Neural cell (in vitro differentiated cells): Measurements from ENCODE around the gene TSEN34. TPM values are rescaled to one million over a fixed set of nuclear protein-coding genes. Genes with fewer than 3 reads are reported as not detected.

Experiments used
- H2AFZ ChIP-seq: fragments of 200-600, 300-800 bp; sonication (generic), shearing (Covaris generic); 2 replicates; pipeline ENCODE4 v1.6.0; 2014; ENCODE audit warnings: low read depth, mild to moderate bottlenecking, antibody characterized with exemption, low read length, moderate library complexity
- H3F3A ChIP-seq: fragments of 200-600 bp; shearing (Covaris generic); 2 replicates; pipeline ENCODE4 v1.6.1; 2016; ENCODE audit warnings: mild to moderate bottlenecking, moderate library complexity, mixed read lengths, antibody characterized with exemption, low read length; ENCODE audit not compliant: insufficient read depth, poor library complexity, severe bottlenecking
- H3K27ac ChIP-seq: fragments of 200-600, 300-800 bp; sonication (generic), shearing (Covaris generic); 2 replicates; pipeline ENCODE4 v1.5.1; 2014; ENCODE audit warnings: mild to moderate bottlenecking, low read length, moderate library complexity
- H3K27me3 ChIP-seq: fragments of 300-800, 200-600 bp; sonication (generic), shearing (Covaris generic); 2 replicates; pipeline ENCODE4 v1.6.0; 2014; ENCODE audit warnings: mild to moderate bottlenecking, low read depth, low read length, moderate library complexity; ENCODE audit not compliant: insufficient read depth
- H3K36me3 ChIP-seq: fragments of 300-800, 200-600 bp; sonication (generic), shearing (Covaris generic); 2 replicates; pipeline ENCODE4 v1.5.1; 2014; ENCODE audit warnings: mild to moderate bottlenecking, antibody characterized with exemption, low read length, moderate library complexity; ENCODE audit not compliant: insufficient read depth
- H3K4me2 ChIP-seq: fragments of 300-800, 200-600 bp; sonication (generic), shearing (Covaris generic); 2 replicates; pipeline ENCODE4 v1.6.0; 2014; ENCODE audit warnings: mild to moderate bottlenecking, low read length
- H3K4me3 ChIP-seq: fragments of 300-800, 200-600 bp; sonication (generic), shearing (Covaris generic); 2 replicates; pipeline ENCODE4 v1.5.1; 2014; ENCODE audit warnings: mild to moderate bottlenecking, low read length, moderate library complexity
- H3K79me2 ChIP-seq: fragments of 200-600 bp; shearing (Covaris generic); replicated peaks from 2 replicates; pipeline ENCODE4 v1.6.0; 2014; ENCODE audit warnings: mild to moderate bottlenecking, low read length, moderate library complexity; ENCODE audit not compliant: insufficient read depth
- H3K9ac ChIP-seq: fragments of 300-800, 200-600 bp; sonication (generic), shearing (Covaris generic); 2 replicates; pipeline ENCODE4 v1.6.1; 2016; ENCODE audit warnings: mild to moderate bottlenecking, low read length, mixed read lengths
- H3K9me2 ChIP-seq: fragments of 200-600 bp; shearing (Covaris generic); 2 replicates; pipeline ENCODE4 v1.6.1; 2016; ENCODE audit warnings: mild to moderate bottlenecking, low read length, mixed read lengths; ENCODE audit not compliant: insufficient read depth
- H3K9me3 ChIP-seq: fragments of 200-600, 300-800 bp; sonication (generic), shearing (Covaris generic); 2 replicates; pipeline ENCODE4 v1.6.1; 2016; ENCODE audit warnings: mild to moderate bottlenecking, mixed run types, low read length, moderate library complexity, mixed read lengths
- H4K20me1 ChIP-seq: fragments of 200-600 bp; shearing (Covaris generic); 2 replicates; pipeline ENCODE4 v1.6.1; 2016; ENCODE audit warnings: mild to moderate bottlenecking, mixed run types; ENCODE audit not compliant: insufficient read depth
- CTCF ChIP-seq: fragments of 450-650 bp; IDR thresholded peaks from 2 replicates; pipeline ENCODE4 v1.5.1; 2014; ENCODE audit warnings: antibody characterized with exemption, mild to moderate bottlenecking, moderate library complexity; ENCODE audit not compliant: poor library complexity, severe bottlenecking
- EP300 ChIP-seq: fragments of 450-650 bp; conservative IDR thresholded peaks from 2 replicates; pipeline ENCODE4 v1.6.1; 2014; ENCODE audit warnings: antibody characterized with exemption, mild to moderate bottlenecking, moderate library complexity; ENCODE audit not compliant: poor library complexity, severe bottlenecking
- EZH2 ChIP-seq: fragments of 200-600, 300-800 bp; shearing (Covaris generic), sonication (generic); IDR thresholded peaks from 2 replicates; pipeline ENCODE4 v1.6.1; 2014; ENCODE audit warnings: antibody characterized with exemption, low read length, borderline replicate concordance, mild to moderate bottlenecking; ENCODE audit not compliant: insufficient read depth, poor library complexity, severe bottlenecking
- MXI1 ChIP-seq: fragments of 450-650 bp; conservative IDR thresholded peaks from 2 replicates; pipeline ENCODE4 v1.6.1; 2014; ENCODE audit warnings: antibody characterized with exemption, mild to moderate bottlenecking; ENCODE audit not compliant: poor library complexity, severe bottlenecking
- POLR2AphosphoS5 ChIP-seq: IDR thresholded peaks from 2 replicates; pipeline ENCODE4 v1.6.1; 2012
- RAD21 ChIP-seq: fragments of 450-650 bp; conservative IDR thresholded peaks from 2 replicates; pipeline ENCODE4 v1.6.1; 2014; ENCODE audit warnings: antibody characterized with exemption, mild to moderate bottlenecking, moderate library complexity
- REST ChIP-seq: IDR thresholded peaks from 2 replicates; pipeline ENCODE4 v1.6.1; 2012; ENCODE audit warnings: borderline replicate concordance
- SMC3 ChIP-seq: fragments of 450-650 bp; conservative IDR thresholded peaks from 2 replicates; pipeline ENCODE4 v1.6.1; 2014; ENCODE audit warnings: antibody characterized with exemption, mild to moderate bottlenecking, moderate library complexity; ENCODE audit not compliant: poor library complexity
- TAF1 ChIP-seq: IDR thresholded peaks from 2 replicates; pipeline ENCODE4 v1.6.1; 2012; ENCODE audit warnings: low read depth
- polyA minus RNA-seq: library from RNA; depleted of rRNA, polyadenylated mRNA; stranded (reverse); fragments of >200 nt; gene quantifications from 2 replicates; pipeline ENCODE4 v1.2.3, GENCODE V29; 2014
- polyA plus RNA-seq: library from polyadenylated mRNA; depleted of rRNA; stranded (reverse); fragments of >200 nt; gene quantifications from 2 replicates; pipeline ENCODE4 v1.2.3, GENCODE V29; 2014

Gene TSEN34
- 113 and 130 TPM in 2 replicates for polyA plus RNA-seq
- polyA minus RNA-seq, result 48.9 and 52.1 TPM in 2 replicates

GRCh38 chr19:54191011-54191810 is at the start of gene TSEN34:
Gene TSEN34 (plus strand): TSS chr19:54191308. CDS start chr19:54191365, 57 bp downstream.
- Histone ChIP-seq H3K9me2 (no peaks in the 10 kb centered on the region), H3K27ac (peak within 1 kb of the TSS; percentile 95), H3K36me3 (no peaks in the 10 kb centered on the region), H3K79me2 (peaks cover 18% of the 10 kb centered on the region), H3K9me3 (no peaks in the 10 kb centered on the region), H3F3A (no peaks in the 10 kb centered on the region), H4K20me1 (no peaks in the 10 kb centered on the region), H3K9ac (peak within 1 kb of the TSS; percentile 92), H3K4me3 (peak within 1 kb of the TSS; percentile 99), H2AFZ (peak within 1 kb of the TSS; percentile 95), H3K4me2 (peak within 1 kb of the TSS; percentile 95), H3K27me3 (no peaks in the 10 kb centered on the region)
- TF ChIP-seq REST (peak; percentile 80), EZH2 (no peak), MXI1 (peak; percentile 67), CTCF (peak; percentile 33), EP300 (peak; percentile 35), RAD21 (peak; percentile 35), POLR2AphosphoS5 (peak; percentile 53), SMC3 (peak; percentile 48), TAF1 (peak; percentile 32)

- no peaks in the 10 kb centered on the region for H4K20me1 ChIP-seq
- no peaks in the 10 kb centered on the region for H3K36me3 ChIP-seq
- no peak overlapping the region for H3K27ac ChIP-seq
Measured at GRCh38 chr19:54141356-54141755, 49.8 kb upstream of the TSEN34 start.

More at GRCh38 chr19:54141356-54141755, 49.8 kb upstream of the TSEN34 start:
- Histone ChIP-seq H3K4me2 (no peak overlapping the region), H3K4me3 (no peak overlapping the region), H3K9me3 (no peaks in the 10 kb centered on the region), H2AFZ (no peak overlapping the region), H3K9ac (no peak overlapping the region), H3F3A (no peaks in the 10 kb centered on the region), H3K79me2 (peaks cover 34% of the 10 kb centered on the region), H3K9me2 (no peaks in the 10 kb centered on the region), H3K27me3 (no peaks in the 10 kb centered on the region)
- no peak for TF ChIP-seq MXI1
- TF ChIP-seq POLR2AphosphoS5, result no peak
- TF ChIP-seq REST, result no peak
- TF ChIP-seq EP300, result no peak
- no peak for TF ChIP-seq SMC3
- TF ChIP-seq CTCF, result no peak
- TF ChIP-seq TAF1, result no peak
- no peak for TF ChIP-seq RAD21
- no peak for TF ChIP-seq EZH2
